ENCODE results near the gene TANGO6.
"Not testable (repeated sequence)": the region's sequence is repeated elsewhere in the genome, so short reads cannot be mapped to it uniquely, and the experiment has no call there.

The TANGO6 gene

DNA sequence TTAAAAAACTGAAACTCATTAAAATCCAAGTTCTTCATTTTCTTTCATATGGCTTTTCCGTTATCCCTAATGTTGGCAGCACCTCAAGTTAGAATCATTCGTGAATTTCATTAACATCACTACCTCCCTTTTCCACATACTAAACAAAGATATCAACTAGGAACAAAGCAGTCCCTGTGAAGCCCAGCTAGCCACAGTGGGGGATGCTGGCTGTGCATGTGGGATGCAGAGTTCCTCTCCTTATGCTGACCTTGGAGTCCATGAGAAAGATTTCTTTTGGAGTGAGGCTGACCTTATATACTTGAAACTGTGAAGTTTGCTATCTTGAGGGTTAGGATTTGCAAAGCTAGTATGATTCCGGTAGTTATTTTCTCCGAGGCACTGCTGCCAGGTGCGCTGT is 117.6 kb downstream of the TANGO6 start:
- DNase-seq = no peak

DNA sequence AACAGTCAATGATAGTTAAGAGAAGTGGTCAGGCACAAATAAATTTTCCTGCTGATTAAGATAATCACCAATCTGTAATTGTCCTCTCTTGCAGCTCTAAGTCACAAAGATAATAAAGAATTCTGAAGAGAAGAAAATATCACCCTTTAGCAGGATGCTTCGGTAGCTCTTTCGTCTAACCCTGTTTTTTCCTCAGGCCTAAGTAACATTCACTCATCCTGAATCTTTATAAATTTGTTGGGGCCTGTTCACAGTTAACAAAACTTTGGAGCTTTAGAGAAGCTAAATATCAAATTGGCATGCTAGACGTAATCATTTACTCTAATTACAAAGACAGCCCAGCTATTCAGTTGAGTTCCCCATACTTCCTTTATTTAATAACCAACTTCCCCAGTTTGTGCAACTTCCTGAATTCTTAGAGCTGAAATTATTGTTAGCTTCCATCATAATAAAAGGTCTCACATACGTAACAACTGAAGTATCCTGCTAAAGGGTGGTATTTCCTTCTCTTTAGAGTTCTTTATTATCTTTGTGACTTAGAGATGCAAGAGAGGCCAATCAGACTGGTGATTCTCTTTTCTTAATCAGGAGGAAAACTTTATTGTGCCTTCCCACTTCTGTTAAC is 118.6 kb downstream of the TANGO6 start:
- DNase-seq = no peak

DNA sequence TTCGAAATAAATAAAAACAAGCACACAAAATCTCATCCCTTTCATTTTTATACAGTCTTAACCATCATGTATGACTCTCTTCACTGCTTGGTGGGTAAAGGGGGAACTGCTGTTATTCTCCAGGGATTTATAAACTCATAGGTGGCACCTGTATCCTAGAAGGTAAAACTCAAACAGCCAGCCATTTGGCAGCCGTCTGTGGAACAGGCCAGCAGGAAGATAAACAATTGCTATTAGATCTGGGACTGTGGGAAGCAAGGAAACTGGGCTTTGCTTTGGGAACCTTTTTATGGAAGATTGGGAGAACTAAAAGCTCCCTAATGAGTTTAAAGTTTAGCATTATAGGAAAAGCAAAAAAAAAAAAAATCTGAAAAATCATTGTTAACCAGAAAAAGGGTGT is 126.0 kb downstream of the TANGO6 start:
- no peak for DNase-seq

DNA sequence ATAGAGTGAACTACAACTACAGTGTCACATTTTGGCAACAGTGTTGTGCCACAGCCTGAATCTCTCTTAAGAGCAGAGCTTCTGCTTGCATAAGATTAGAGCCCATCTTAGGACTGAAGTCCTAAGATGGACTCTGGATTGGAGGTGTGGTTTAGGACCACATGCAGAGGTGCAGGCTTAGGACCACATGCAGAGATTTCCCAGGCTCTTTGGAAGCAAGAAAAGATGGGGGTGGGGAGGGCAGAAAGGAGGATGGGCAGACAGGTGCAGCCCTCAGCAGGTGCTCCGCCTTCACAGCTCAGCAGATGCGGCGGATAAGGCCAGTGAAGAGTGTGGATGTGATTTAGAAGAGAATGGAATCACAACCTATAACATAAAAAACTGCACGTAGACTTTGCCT is 128.7 kb downstream of the TANGO6 start:
- DNase-seq = no peak

DNA sequence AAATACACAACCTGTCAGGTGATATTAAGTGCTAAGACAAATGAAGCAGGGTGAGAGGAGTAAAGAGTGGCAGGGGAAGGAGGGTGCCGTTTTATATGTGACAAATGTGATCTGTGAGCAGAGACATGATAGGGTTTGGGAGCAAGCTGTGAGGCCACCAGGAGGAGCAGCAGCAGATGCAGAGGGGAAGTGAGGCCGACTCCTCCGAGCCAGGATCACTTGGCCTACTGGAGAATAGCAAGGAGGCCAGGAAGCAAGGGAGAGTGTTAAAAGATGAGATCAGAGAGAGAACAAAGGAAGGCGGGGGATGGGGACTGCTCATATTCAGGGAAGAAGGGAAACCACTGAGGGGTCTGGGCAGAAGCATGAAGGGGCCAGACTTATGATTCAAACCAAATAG is 129.4 kb downstream of the TANGO6 start:
- DNase-seq = peak in 2 of 56 donors; percentile 0

DNA sequence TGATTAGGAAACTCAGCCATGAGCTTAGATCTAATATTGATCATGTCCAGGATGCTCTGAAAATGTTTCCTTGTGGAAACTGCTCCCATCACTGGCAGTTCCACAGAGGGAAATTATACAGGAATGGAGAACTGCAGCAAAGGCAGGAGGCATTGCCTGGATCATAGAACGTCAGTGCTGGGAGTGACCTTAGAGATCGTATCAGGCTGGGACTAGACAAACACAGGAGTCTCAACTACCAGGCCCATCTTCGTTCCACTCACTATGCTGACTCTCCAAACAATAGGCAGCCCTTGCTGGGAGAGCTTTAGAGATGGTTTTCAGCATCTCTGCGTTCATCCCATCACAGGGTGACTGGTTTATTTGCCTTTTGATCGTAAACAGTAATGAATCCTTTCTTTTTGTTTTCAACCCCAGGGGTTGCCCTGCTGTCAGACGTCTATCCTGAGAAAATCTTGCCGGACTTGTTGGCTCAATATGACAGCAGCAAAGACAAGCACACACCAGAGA is 130.3 kb downstream of the TANGO6 start:
- DNase-seq = no peak

DNA sequence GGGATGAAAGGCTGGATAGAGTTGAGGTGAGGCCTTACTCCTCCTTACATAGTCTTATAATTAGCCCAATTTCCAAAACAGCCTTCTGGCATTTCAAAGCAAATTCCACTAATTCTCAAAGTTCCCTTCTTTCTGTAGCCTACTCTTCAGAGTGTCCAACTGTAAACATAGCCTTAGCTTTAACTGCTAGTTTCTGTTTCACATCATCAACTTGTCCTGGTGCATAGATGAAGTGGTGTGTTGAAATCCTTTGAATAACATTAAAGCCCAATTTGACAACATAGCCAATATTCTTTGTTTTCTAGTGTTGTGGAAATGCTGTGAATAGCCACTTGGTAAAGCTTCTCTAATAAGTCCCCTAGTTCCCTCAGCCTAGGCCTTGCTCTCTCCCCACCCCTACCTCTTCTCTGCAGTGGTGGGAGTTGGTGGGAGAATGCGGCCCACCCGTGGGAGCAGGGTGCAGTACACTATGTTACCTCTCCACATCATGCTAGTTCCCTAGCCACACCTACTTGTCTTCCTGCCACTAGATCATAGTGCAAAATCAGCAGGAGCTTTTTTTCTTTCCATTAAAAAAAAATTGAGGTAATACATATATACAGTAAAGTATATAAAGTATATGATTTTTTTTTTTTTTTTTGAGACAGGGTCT is 135.1 kb downstream of the TANGO6 start:
- no peak for DNase-seq

DNA sequence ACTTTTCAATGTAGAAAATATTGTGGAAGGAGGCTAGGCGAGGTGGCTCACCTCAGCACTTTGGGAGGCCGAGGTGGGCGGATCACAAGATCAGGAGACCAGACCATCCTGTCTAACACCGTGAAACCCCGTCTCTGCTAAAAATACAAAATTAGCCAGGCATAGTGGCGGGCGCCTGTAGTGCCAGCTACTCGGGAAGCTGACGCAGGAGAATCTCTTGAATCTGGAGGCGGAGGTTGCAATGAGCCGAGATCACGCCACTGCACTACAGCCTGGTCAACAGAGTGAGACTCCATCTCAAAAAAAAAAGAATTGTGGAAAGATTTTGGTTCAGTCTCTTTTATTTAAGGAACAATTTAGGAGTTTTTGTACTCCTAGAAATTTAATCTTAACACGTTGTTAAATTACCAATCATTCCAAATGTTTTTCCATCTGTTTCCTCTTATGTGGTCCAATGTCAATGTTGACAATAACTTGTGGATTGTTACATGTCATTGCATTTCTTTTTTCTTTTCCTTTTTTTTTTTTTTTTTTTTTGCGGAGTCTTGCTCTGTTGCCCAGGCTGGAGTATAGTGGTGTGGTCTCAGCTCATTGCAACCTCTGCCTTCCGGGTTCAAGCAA is 137.5 kb downstream of the TANGO6 start:
- DNase-seq = no peak

DNA sequence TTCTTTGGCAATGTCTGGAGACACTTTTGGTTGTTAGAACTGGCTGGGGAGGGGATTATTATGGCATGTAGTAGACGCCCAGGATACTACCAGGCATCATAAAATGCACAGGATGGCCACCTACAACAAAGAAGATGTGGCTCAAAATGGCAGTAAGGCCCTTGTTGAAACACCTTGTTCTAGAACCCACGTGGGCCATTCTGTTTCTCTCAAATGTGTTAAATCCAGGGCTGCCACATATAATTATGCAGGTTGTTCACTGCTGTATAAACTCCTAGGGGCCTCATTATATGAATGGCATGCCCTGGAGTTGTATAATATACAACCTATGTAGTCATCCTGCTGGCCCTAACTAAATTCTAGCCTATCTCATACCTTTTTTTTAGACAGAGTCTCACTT is 138.6 kb downstream of the TANGO6 start:
- no peak for DNase-seq

DNA sequence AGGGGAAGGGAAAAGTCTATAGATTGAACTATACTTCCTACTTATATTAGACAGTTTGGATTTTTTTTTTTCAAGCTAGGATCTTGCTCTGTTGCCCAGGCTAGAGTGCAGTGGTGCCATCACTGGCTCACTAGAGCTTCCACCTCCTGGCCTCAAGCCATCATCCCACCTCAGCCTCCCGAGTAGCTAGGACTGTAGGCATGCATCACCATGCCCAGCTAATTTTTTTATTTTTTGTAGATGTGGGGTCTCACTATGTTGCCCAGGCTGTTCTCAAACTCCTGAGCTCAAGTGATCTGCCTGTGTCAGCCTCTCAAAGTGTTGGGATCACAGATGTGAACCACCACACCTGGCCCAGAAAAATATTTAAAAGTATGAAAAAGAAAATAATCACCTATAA is 141.1 kb downstream of the TANGO6 start:
- no peak for DNase-seq

DNA sequence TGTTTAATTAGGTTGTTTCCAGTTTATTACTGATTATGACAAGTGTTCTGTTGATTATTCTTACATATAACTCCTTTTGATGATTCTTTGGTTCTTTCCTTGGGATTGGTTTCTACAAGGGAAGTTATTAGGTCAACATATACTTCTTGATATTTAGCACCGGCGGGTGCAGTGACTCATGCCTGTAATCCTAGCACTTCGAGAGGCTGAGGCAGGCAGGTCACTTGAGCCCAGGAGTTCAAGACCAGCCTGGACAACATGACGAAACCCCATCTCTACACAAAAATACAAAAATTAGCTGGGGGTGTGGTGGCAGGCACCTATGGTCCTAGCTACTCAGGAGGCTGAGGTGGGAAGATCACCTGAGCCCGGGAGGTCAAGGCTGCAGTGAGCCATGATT is 141.9 kb downstream of the TANGO6 start:
- DNase-seq = no peak

DNA sequence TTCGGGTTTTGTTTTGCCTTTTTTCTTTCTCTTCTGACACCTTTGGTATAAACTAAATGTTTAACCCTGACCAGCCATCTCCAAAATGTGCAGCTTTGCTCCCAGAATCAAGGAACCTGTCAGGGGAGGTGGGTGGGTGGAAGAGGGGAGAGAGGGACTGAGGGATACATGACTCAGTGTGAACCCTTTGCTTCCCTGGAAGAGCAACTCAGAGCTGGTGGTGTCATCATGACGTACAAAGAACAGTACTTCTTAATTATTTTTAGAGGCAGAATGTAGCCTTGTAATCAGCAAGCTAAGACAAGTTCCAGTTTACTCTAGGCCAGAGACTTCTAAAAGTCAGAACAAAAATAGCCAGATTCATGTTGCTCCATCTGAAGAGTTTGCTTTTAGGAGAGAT is 142.5 kb downstream of the TANGO6 start:
- DNase-seq = peak in 1 of 56 donors; percentile 1

DNA sequence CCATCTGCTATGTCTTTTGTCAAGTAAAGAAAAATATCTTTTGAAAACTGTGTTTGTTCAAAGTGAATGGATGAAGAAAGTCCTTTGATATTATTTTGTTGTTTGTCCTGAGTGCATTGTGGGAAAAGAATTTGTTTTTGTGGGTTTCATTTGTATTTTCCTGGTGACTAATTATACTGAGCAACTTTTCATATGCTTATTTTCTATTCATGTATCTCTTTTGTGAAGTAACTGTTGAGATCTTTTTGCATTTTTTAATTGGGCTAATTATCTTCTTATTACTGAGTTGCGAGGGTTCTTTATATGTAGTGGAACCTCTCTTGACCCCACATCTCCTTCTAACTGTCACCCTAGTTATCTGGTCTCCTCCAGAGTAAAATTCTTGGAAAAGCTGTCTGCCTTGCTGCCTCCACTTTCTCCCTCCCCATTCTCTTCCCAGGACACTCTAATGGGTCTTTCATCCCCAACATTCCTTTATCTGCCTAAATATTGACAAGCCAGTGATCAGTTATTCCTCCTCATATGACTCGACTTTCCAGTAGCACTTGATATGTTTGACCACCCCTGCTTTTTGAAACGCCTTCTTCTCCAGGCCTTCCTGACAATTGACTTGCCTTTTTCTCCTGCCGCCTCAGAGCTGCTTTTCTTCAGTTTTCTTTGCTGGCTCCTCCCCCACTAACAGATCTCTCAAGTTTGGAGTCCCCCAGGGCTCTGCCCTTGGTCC is 144.6 kb downstream of the TANGO6 start:
- DNase-seq = no peak

DNA sequence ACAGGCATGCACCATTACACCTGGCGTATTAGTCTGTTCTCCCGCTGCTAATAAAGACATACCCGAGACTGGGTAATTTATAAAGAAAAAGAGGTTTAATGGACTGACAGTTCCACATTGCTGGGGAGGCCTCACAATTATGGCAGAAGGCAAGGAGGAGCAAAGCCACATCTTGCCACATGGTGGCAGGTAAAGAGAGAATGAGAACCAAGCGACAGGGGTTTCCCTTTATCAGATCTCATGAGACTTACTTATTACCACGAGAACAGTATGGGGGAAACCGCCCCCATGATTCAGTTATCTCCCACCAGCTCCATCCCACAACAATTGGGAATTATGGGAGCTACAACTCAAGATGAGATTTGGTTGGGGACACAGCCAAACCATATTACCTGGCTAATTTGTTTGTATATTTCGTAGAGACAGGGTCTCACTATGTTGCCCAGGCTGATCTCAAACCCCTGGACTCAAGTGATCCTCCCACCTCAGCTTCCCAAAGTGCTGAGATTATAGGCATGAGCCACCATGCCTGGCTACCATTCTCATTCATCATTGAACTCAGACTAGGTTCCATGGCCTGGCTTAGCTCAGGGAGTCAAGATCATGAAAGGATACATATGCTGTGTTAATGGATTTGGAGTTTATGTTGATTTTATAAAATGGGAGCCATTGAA is 147.0 kb downstream of the TANGO6 start:
- not testable (repeated sequence) for DNase-seq

DNA sequence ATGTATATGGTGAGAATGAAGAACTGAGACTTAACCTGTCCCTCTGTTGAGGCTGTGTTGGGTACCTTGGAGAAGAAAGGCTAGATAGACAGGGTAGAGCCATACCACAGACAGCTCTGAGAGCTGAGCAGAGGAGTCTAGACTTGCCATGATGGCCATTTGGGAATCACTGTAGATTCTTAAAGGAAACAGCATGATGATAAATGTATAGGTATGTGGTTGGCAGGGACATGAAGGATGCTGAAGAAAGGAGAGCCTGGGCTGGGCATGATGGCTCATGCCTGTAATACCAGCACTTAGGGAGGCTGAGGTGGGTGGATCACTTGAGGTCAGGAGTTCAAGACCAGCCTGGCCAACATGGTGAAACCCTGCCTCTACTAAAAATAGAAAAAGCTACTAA is 147.7 kb downstream of the TANGO6 start:
- DNase-seq = no peak

DNA sequence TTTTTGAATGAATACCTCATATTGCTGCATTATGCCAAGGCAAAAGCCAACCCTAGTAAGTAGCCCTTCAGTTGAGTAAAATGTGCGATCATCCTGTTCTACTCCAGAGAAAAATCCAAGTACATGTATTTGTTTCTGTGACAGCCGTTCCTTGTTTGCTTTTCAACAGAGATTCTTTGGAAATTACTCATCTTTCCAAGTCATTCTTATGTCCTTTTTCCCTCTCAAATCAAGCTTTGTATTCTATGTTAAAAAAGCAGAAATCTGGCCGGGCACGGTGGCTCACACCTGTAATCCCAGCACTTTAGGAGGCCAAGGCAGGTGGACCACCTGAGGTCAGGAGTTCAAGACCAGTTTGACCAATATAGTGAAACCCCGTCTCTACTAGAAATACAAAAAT is 149.2 kb downstream of the TANGO6 start:
- DNase-seq = no peak

DNA sequence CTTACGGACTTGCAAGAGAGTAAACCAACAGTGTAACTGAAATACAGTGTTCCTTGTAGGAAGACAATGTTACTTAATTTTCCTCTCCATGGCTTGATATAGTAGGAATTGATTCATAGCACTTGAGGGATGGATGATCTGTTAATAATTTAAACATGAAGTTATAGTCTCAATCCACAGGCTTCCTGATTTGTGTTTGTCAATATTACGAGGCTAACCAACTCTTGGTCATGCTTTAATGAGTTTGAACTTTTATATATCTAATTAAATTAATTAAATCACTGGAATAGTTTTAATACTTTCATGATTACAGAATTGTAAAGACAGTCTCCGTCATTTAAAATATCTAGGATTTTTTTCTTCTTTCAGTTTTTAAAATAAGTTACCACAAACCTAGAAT is 150.1 kb downstream of the TANGO6 start:
- DNase-seq = no peak

DNA sequence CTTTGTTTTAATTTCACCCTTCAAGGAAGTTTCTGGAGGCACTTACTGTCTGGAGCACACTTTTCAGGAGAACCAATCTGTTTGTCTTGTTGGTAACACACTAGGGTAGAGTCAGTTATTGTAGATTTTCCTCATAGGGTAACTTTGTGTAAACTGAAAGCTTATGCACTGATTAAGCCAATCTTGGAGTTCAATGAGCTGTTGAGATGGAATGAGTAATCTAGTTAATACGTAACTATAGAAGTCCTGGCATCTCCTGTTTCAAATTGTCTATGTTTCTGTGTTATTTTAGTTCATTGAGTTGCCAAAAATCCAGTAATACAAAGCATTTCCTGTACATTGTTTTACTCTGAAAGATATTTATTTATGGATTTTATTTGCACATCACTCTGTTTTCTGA is 150.6 kb downstream of the TANGO6 start:
- no peak for DNase-seq

DNA sequence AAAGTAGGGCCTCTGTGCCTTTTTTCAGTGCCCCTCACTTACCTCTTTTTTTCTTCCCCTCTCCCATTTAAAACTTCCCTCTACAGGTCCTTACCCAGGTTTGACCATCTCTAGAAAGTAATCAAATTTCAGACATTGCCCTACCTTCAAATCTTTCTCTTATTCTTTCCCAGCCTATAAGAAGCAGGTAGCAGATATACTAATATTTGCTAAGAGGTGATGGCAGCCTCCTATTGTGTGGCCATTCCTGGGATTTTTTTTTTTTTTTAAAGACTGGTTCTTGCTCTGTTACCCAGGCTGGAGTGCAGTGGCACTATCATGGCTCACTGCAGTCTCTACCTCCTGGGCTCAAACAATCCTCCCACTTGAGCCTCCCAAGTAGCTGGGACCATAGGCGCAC is 151.0 kb downstream of the TANGO6 start:
- no peak for DNase-seq

DNA sequence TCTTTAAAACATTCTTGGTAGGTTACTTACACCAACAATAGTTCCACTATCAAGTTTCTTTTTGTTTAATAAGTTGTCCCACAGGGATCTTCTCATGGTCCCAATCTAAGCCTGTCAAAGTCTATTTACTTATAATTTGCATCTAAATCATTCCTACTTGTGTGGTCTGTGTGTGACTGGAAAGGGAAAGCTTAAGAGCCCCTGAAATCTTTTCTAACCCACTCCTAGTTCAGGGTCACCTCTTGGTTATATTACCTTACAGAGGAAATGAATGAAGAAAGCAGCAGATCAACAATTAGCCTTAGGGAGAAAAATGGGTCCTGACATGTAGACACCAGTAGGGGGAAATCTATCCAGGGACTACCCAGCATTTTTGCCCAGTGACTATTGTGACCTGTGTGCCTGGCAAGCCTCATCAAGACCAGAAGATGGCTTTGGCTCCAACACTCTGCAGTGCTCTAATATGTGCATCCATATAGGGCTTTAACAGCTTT is 151.7 kb downstream of the TANGO6 start:
- DNase-seq = peak in 1 of 56 donors; percentile 26

DNA sequence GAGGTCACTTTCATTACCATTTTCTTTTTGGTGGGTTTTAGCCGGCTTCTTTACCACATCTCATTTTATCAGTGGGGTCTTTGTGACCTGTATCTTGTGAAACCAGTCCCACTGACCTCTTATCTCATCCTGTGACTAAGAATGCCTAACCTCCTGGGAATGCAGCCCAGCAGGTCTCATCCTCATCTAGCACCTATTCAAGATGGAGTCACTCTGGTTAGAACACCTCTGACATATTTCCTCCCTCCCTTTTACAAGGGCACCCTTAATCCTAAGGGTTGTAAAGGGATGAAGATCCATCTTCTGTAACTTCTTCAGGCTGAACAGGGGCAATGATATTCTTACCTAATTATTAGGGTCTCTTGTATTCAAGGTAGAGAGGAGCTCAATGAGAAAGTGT is 154.2 kb downstream of the TANGO6 start:
- DNase-seq = no peak

DNA sequence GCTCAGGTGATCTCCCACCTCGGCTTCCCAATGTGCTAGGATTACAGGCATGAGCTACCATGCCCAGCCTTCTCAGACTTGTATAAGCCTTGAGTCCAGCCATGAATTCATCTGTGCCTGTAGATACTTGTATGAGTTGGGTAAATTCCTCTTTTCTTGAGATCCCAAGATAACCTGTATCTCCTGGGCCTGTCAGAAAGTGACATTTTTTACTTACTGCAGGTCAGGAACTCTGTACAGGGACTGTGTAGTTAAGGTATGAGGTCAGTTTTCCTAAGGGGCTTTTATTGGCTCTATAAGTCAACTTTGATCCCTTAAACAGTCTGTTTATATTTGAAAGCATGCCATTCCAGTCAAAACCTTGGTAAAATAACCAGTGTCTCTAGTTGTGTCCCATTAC is 155.8 kb downstream of the TANGO6 start:
- DNase-seq = no peak

All from nucleus accumbens (tissue), 56 donors.